GM12875 (cell line): ENCODE data around the gene BCAS1.

Source experiments
- H3K4me3 ChIP-seq: one replicate; pipeline ENCODE4 v1.5.1; 2011; ENCODE audit warnings: low read depth, low read length, control low read depth
- TF ChIP-seq, protein P1 (sequence below): IDR thresholded peaks from 2 replicates; pipeline ENCODE4 v1.5.1; 2011; ENCODE audit warnings: low read depth, mild to moderate bottlenecking, control low read depth, inconsistent platforms, low read length, moderate library complexity, borderline replicate concordance; ENCODE audit not compliant: insufficient read depth

BCAS1 gene

DNA sequence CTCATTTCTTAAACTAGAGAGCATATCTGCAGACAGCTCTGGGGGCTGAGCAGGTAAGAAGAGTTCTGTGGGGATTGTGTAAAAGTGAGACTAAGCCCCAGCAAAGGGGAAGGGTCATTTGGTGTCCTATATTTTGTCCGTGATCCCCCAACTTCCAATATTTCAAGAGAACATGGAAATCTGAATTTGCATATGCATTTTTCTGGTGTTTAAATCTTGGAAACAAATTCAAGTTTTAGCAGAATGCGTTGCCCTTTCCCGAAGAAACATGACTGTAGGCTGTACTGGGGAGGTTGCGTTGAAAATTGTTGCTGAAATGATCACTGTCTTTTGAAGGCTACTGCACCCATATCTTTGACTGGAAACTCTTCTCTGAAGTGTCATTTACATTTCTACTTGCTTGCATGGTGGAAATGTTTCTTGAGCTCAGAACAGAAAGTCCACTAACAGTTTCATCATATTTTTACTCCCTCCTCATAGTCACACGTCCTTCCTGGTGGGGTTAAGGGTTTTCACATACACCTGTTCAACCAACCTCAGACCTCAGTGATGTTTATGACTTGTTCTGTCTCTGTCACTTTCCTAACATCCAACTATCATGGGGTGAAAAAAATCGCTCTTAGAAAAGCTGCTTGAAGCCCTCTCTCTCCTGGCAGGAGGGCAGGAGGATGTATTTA lies 140.3 kb downstream of the BCAS1 start:
- H3K4me3 ChIP-seq = no peak overlapping the region
- TF ChIP-seq, protein P1, sequence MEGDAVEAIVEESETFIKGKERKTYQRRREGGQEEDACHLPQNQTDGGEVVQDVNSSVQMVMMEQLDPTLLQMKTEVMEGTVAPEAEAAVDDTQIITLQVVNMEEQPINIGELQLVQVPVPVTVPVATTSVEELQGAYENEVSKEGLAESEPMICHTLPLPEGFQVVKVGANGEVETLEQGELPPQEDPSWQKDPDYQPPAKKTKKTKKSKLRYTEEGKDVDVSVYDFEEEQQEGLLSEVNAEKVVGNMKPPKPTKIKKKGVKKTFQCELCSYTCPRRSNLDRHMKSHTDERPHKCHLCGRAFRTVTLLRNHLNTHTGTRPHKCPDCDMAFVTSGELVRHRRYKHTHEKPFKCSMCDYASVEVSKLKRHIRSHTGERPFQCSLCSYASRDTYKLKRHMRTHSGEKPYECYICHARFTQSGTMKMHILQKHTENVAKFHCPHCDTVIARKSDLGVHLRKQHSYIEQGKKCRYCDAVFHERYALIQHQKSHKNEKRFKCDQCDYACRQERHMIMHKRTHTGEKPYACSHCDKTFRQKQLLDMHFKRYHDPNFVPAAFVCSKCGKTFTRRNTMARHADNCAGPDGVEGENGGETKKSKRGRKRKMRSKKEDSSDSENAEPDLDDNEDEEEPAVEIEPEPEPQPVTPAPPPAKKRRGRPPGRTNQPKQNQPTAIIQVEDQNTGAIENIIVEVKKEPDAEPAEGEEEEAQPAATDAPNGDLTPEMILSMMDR = no peak

DNA sequence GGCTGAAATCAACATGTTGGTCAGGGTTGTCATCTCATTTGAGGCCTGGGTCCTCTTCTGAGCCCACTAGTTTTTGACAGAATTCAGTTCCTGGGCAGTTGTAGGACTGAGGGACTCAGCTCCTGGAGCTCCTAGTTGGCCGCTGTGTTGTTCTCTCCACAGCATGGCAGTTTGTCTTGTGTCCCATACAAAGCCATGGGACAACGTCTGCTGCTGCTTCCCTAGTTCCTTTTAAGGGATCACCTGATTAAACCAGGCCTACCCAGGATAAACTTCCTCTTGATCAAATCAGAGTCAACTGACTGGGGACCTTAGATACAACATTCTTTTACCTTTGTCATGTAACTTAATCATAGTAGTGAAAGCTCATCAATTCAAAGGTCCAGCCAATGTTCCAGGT lies 141.0 kb downstream of the BCAS1 start:
- no peak overlapping the region for H3K4me3 ChIP-seq
- TF ChIP-seq, protein P1 = no peak

DNA sequence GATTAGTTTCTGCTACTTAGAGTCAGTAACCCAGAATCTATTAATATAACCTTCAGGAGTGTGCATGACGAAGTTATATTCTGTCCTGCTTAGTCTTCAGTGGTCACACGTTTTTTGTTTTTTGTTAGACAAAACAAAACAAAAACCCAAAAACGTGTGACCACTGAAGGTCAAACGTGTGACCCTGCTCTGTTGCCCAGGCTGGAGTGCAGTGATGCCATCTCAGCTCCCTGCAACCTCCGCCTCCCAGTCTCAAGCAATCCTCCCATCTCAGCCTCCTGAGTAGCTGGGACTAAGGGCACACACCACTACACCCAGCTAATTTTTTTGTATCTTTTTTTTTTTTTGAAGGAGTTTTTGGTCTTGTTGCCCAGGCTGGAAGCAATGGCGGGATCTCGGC lies 142.4 kb downstream of the BCAS1 start:
- TF ChIP-seq, protein P1 = no peak

GRCh38 chr20:53926428-53927028 lies 143.9 kb downstream of the BCAS1 start:
- H3K4me3 ChIP-seq = no peak overlapping the region
- TF ChIP-seq, protein P1 = no peak

More for the DNA sequence above, 142.4 kb downstream of the BCAS1 start:
- no peak overlapping the region for H3K4me3 ChIP-seq

- H3K4me3 ChIP-seq = no peak overlapping the region
- TF ChIP-seq, protein P1 = no peak
These were observed 144.6 kb downstream of the BCAS1 start for GRCh38 chr20:53925651-53926401.

DNA sequence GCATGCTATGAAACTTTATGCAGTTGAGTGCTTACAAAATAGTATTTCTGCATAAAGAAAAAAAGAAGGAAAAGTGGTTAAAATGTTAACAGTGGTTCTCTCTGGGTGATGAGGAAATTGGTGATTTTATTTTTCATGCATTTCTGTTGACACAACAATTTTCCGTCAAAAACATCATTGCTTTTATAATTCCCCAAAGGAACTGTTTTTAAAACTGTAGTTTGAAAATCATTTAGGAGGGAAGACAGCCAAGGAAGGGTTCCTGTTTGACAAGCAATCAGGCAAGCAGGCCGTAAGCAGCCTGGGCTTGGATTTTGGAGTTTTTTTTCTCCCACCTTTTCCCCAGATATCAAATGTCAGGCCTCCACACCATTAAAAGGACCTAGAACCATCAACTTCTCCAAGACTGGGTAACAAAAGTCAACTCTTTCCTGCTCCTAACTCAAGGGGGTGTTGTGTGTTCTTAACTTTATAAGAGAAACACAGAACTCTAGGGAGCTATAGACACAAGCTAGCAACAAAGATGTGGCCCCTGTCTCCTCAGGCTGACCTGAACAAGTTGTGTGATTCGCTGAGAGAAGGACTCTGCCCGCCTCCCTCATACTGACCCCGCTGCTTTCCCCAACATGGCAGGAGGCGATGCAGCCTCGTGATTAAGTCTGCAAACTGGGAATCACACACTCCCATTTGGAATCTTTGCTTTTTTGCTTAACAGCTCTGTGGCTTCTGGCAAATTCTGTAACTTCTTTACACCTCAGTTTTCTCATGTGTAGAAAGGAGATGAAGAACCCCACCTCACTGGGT lies 146.6 kb downstream of the BCAS1 start:
- TF ChIP-seq, protein P1 = no peak
- no peak overlapping the region for H3K4me3 ChIP-seq
